Neutrophil (primary cell): Measurements from ENCODE around the gene DSCAML1.
"Not testable (repeated sequence)": the region's sequence is repeated elsewhere in the genome, so short reads cannot be mapped to it uniquely, and the experiment has no call there.

Experiments used
- H3K27ac ChIP-seq: fragments of 200-600 bp; sonication (generic); 2 replicates; pipeline ENCODE4 v1.5.1; 2016; ENCODE audit warnings: mild to moderate bottlenecking, moderate library complexity
- H3K27me3 ChIP-seq: fragments of 200-600 bp; sonication (generic); 2 replicates; pipeline ENCODE4 v1.6.0; 2016; ENCODE audit warnings: mild to moderate bottlenecking
- H3K36me3 ChIP-seq: fragments of 200-600 bp; sonication (generic); 2 replicates; pipeline ENCODE4 v1.5.1; 2017
- H3K4me1 ChIP-seq, 2 experiments: fragments of 200-600 bp in 1 of 2; sonication (generic) in 1 of 2; 1 replicate in 1 of 2; 2 replicates in 1 of 2; pipeline versions ENCODE4 v1.5.1 to v1.6.1; 2013 to 2016; ENCODE audit warnings: low read depth in 1 of 2, low read length in 1 of 2, mild to moderate bottlenecking in 1 of 2, moderate library complexity in 1 of 2; ENCODE audit not compliant: control insufficient read depth in 1 of 2, insufficient read depth in 1 of 2
- H3K4me3 ChIP-seq, 2 experiments: fragments of 200-600 bp in 1 of 2; sonication (generic) in 1 of 2; 1 replicate in 1 of 2; 2 replicates in 1 of 2; pipeline ENCODE4 v1.5.1; 2013 to 2016; ENCODE audit warnings: low read depth in 1 of 2, low read length in 1 of 2, mild to moderate bottlenecking in 1 of 2, moderate library complexity in 1 of 2
- H3K9me3 ChIP-seq: fragments of 200-600 bp; sonication (generic); 2 replicates; pipeline ENCODE4 v1.5.1; 2016
- TF ChIP-seq, protein P1 (sequence below): fragments of 200-600 bp; sonication (generic); IDR thresholded peaks from 2 replicates; pipeline ENCODE4 v1.5.1; 2016; ENCODE audit warnings: antibody characterized with exemption

DSCAML1 gene

GRCh38 chr11:117410238-117410637, 386.8 kb downstream of the DSCAML1 start:
- TF ChIP-seq, protein P1, sequence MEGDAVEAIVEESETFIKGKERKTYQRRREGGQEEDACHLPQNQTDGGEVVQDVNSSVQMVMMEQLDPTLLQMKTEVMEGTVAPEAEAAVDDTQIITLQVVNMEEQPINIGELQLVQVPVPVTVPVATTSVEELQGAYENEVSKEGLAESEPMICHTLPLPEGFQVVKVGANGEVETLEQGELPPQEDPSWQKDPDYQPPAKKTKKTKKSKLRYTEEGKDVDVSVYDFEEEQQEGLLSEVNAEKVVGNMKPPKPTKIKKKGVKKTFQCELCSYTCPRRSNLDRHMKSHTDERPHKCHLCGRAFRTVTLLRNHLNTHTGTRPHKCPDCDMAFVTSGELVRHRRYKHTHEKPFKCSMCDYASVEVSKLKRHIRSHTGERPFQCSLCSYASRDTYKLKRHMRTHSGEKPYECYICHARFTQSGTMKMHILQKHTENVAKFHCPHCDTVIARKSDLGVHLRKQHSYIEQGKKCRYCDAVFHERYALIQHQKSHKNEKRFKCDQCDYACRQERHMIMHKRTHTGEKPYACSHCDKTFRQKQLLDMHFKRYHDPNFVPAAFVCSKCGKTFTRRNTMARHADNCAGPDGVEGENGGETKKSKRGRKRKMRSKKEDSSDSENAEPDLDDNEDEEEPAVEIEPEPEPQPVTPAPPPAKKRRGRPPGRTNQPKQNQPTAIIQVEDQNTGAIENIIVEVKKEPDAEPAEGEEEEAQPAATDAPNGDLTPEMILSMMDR, result no peak
- Histone ChIP-seq H3K9me3 (no peaks in the 10 kb centered on the region), H3K36me3 (peaks cover 6% of the 10 kb centered on the region), H3K27ac (no peak overlapping the region), H3K27me3 (no peaks in the 10 kb centered on the region), H3K4me3 (no peak overlapping the region), H3K4me1 (peaks cover 0 to 4% of the 10 kb centered on the region in 2 experiments)

DNA sequence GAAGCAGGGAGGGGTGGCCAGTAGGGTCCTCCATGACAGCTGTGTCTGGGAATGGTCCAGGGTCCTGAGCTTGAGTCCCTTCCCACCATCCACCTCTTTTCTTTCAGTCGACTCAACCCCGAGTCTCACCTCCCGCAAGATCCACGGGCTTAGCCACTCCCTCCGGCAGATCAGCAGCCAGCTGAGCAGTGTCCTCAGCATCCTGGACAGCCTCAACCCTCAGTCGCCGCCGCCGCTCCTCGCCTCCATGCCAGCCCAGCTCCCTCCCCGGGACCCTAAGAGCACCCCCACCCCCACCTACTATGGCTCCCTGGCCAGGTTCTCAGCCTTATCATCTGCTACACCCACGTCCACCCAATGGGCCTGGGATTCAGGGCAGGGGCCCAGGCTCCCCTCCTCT, 387.5 kb downstream of the DSCAML1 start:
- no peak overlapping the region for H3K27ac ChIP-seq
- H3K4me3 ChIP-seq, result no peak overlapping the region
- H3K4me1 ChIP-seq, result peaks cover 0 to 4% of the 10 kb centered on the region in 2 experiments
- H3K9me3 ChIP-seq, result no peaks in the 10 kb centered on the region
- H3K27me3 ChIP-seq, result no peaks in the 10 kb centered on the region
- peaks cover 8% of the 10 kb centered on the region for H3K36me3 ChIP-seq
- TF ChIP-seq, protein P1, result no peak

DNA sequence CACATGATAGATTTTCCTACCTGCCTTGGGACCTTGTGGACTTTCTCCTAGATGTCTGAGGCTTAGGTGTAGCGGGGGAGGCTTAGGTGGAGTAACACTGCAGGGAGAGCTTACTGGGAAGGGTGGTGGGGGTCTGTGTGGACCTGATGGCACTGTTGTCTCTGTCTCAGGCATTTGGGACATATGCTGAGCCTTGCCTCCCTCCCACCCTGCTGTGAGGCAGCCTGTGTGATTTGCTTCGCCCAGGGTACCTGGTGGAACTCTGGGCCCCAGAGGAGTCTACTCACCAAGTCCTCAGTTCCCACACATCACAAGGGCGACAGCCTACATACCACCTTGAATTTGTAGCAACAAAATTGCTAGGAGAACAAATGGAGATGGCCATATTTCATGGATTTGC, 388.7 kb downstream of the DSCAML1 start:
- Histone ChIP-seq H3K4me1 (peaks cover 0 to 4% of the 10 kb centered on the region in 2 experiments), H3K27me3 (no peaks in the 10 kb centered on the region), H3K4me3 (no peak overlapping the region), H3K9me3 (no peaks in the 10 kb centered on the region), H3K27ac (no peak overlapping the region), H3K36me3 (peaks cover 10% of the 10 kb centered on the region)
- TF ChIP-seq, protein P1, result no peak

- TF ChIP-seq, protein P1, result no peak
- Histone ChIP-seq H3K4me3 (no peak overlapping the region), H3K27ac (no peak overlapping the region), H3K36me3 (peaks cover 10% of the 10 kb centered on the region), H3K9me3 (no peaks in the 10 kb centered on the region), H3K4me1 (peaks cover 0 to 4% of the 10 kb centered on the region in 2 experiments), H3K27me3 (no peaks in the 10 kb centered on the region)
Observed at GRCh38 chr11:117407016-117407415, 390.0 kb downstream of the DSCAML1 start.

GRCh38 chr11:117405898-117406297, 391.1 kb downstream of the DSCAML1 start:
- not testable (repeated sequence) for H3K4me3 ChIP-seq, H3K27me3 ChIP-seq, H3K36me3 ChIP-seq, H3K9me3 ChIP-seq, H3K27ac ChIP-seq, H3K4me1 ChIP-seq

GRCh38 chr11:117399100-117399840, 397.7 kb downstream of the DSCAML1 start:
- not testable (repeated sequence) for H3K4me1 ChIP-seq, H3K27me3 ChIP-seq, H3K4me3 ChIP-seq, H3K9me3 ChIP-seq, H3K27ac ChIP-seq
- peaks cover 28% of the 10 kb centered on the region for H3K36me3 ChIP-seq

- H3K36me3 ChIP-seq, result peaks cover 35% of the 10 kb centered on the region
- not testable (repeated sequence) for H3K4me1 ChIP-seq, H3K27ac ChIP-seq, H3K27me3 ChIP-seq, H3K9me3 ChIP-seq, H3K4me3 ChIP-seq
Observed at GRCh38 chr11:117398618-117399017, 398.4 kb downstream of the DSCAML1 start.
